G401 (cell line): ENCODE results near the gene SEMA3B. TPM values are rescaled to one million over a fixed set of nuclear protein-coding genes. Genes with fewer than 3 reads are reported as not detected.
"Not testable (repeated sequence)": the region's sequence is repeated elsewhere in the genome, so short reads cannot be mapped to it uniquely, and the experiment has no call there.

ENCODE experiments used
- DNase-seq: peaks from one replicate; pipeline ENCODE4 v3.0.0-alpha.2; 2015; ENCODE audit warnings: low spot score
- in situ Hi-C: cut with HindIII; loops from 2 replicates; pipeline ENCODE4 v1.10.0; 2016; ENCODE audit warnings: low sequenced_read_pairs, mixed read lengths
- total RNA-seq: library from RNA; depleted of rRNA; stranded (reverse); fragments of >200 nt; shearing (Covaris generic); gene quantifications from 2 replicates; pipeline ENCODE4 v1.2.3, GENCODE V29; 2014

Gene SEMA3B
- total RNA-seq, 1 experiment from 2014 or later = 68.1 TPM

GRCh38 chr3:50255251-50255615, 13.7 kb upstream of the SEMA3B start:
- peak; percentile 30 for DNase-seq
- in situ Hi-C loops = no loop called here

GRCh38 chr3:50256978-50257890, 11.7 kb upstream of the SEMA3B start:
- DNase-seq = peak; percentile 38

DNA sequence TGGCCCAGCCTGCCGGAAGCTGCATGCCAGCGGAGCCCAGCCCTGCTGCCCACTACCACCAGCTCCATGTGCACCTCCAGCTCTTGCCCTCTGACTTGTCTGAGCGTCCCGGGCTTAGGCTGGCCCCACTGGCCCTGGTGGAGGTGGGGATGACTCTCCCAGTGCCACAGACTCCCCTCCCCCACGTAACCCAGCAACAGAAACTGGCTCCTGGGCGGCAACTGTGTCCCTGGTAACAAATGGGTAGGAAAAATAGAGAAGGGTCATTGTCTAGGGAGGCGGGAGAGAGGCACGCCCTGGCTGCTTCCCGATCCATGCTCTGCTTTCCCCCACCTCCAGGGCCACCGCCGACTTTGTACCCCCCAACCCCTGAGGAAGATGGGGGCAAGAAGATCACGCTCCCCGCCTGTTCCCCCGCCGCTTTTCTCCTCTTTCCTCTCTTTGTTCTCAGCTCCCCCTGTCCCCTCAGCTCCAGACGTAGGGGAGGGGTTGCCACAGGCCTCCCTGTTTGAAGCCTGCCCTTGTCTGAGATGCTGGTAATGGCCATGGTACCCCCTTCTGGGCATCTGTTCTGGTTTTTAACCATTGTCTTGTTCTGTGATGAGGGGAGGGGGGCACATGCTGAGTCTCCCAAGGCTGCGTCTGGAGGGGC, 10.8 kb upstream of the SEMA3B start:
- in situ Hi-C loops = no loop called here
- no peak for DNase-seq

More at GRCh38 chr3:50256978-50257890, 11.7 kb upstream of the SEMA3B start:
- in situ Hi-C loops = no loop called here

DNA sequence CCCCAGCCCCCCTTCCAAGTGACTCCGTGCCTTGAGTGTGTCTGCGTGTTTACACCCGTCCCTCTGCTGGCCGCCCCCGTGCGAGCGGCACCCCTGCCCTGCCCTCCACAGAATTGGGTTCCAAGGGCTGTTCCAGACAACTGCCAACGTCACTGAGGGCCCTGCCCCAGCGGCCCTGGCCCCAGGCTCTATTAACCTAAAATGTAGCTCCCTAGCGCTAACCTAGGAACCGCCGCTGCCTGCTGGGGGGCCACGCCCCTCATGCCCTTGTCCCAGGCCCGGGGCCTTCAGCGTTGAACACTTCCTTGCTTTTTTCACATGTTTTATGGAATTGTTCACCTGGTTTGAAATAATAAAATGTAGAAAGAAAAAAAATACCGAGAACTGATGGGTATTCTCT, 10.0 kb upstream of the SEMA3B start:
- DNase-seq = no peak
- in situ Hi-C loops = no loop called here

DNA sequence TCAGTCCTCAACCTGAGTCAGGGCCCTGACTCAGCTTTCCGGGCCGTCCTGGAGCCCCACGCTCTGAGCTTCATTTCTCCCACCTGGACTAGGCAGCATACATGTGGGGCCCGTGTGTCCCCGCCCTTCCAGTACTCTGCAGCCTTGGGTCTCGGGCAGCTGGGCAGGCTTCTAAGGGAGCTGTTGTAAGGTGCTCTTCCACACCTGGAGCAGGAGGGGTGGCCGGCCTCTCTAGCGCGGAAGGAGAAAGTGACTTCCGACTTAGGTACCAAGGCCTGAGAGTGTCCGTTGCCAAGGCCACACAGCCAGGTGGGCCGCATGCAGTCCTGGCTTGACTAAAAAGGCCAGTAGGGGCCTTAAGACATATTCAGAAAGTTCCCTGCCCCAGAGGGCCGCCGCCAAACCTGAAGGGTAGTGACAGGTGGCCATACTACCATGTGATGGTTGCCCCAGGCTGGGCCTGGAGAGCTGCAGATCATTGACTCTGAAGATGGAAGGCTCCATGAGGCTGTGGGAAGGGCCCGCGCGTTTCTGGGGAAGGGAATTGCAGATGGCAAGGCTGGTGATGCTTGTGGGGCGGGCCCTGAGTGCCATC, 9.4 kb upstream of the SEMA3B start:
- in situ Hi-C loops = loop anchor here (10.0 kb wide), 1 partner anchor 95 kb away; the partner anchor contains the start of genes CYB561D2, NPRL2 and TMEM115
- no peak for DNase-seq

GRCh38 chr3:50260027-50260941, 8.7 kb upstream of the SEMA3B start:
- in situ Hi-C loops = loop anchor here (10.0 kb wide), 1 partner anchor 95 kb away; the partner anchor contains the start of genes CYB561D2, NPRL2 and TMEM115

GRCh38 chr3:50260942-50261441, 8.0 kb upstream of the SEMA3B start:
- in situ Hi-C loops = loop anchor here (10.0 kb wide), 1 partner anchor 94 kb away; the partner anchor contains the start of genes CYB561D2, NPRL2 and TMEM115
- DNase-seq = no peak

More at GRCh38 chr3:50260027-50260941, 8.7 kb upstream of the SEMA3B start:
- peak; percentile 90 for DNase-seq

- in situ Hi-C loops = loop anchor here (10.0 kb wide), 1 partner anchor 93 kb away; the partner anchor contains the start of genes CYB561D2, NPRL2 and TMEM115
- no peak for DNase-seq
Observed at GRCh38 chr3:50261505-50261904, 7.4 kb upstream of the SEMA3B start.

GRCh38 chr3:50262200-50262599, 6.7 kb upstream of the SEMA3B start:
- in situ Hi-C loops = loop anchor here (10.0 kb wide), 1 partner anchor 93 kb away; the partner anchor contains the start of genes CYB561D2, NPRL2 and TMEM115
- DNase-seq = not testable (repeated sequence)

GRCh38 chr3:50262778-50263177, 6.2 kb upstream of the SEMA3B start:
- in situ Hi-C loops = loop anchor here (10.0 kb wide), 1 partner anchor 92 kb away; the partner anchor contains the start of genes CYB561D2, NPRL2 and TMEM115
- no peak for DNase-seq

GRCh38 chr3:50263478-50264382, 5.2 kb upstream of the SEMA3B start:
- in situ Hi-C loops = loop anchor here (10.0 kb wide), 1 partner anchor 91 kb away; the partner anchor contains the start of genes CYB561D2, NPRL2 and TMEM115

GRCh38 chr3:50264383-50264963, 4.5 kb upstream of the SEMA3B start:
- DNase-seq = peak; percentile 77
- in situ Hi-C loops = loop anchor here (10.0 kb wide), 1 partner anchor 90 kb away; the partner anchor contains the start of genes CYB561D2, NPRL2 and TMEM115

More at GRCh38 chr3:50263478-50264382, 5.2 kb upstream of the SEMA3B start:
- no peak for DNase-seq

- DNase-seq = no peak
- in situ Hi-C loops = loop anchor here (10.0 kb wide), 1 partner anchor 90 kb away; the partner anchor contains the start of genes CYB561D2, NPRL2 and TMEM115
Observed at GRCh38 chr3:50264964-50265485, 3.9 kb upstream of the SEMA3B start.

DNA sequence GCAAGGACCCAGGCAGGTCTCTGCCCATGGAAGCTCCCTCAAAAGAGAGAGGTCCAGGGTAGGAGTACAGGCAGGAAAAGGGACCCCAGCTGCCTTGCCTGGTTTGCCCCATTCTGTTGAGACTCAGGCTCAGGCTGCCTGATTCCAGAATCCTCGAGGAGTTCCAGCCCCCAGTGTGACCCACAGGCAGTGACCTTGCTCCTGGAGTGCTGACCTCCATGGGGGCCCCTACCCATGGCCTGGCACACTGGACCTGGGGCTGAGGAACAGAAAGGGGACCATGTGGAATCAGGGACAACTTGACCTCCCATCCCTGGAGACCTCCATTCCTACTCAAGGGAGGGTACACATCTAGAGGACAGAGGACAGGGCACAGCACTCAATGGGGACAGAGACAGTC, 3.4 kb upstream of the SEMA3B start:
- in situ Hi-C loops = loop anchor here (10.0 kb wide), 1 partner anchor 89 kb away; the partner anchor contains the start of genes CYB561D2, NPRL2 and TMEM115
- DNase-seq = no peak

DNA sequence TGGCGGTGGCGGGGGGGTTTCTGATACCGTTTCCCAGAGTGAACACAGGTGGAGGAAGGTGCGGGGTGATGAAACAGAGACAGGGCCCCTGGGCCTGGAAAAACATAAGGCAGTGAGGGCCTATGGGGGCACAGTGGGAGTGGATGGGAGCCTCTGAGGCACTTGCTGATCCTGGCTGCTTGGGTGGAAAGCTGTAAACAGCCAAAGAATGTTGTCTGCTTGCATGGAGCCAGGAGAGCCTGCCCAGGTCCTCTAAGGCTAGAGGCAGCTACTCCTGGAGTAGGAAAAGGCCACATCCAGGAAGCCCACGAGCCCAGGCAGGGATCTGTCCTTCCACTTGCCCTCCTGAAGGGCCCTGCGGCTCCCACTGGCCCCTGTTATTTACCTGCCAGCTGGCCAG, 2.9 kb upstream of the SEMA3B start:
- in situ Hi-C loops = loop anchor here (10.0 kb wide), 1 partner anchor 89 kb away; the partner anchor contains the start of genes CYB561D2, NPRL2 and TMEM115
- no peak for DNase-seq

- no peak for DNase-seq
Observed at GRCh38 chr3:50266836-50267235, 2.1 kb upstream of the SEMA3B start.

More at GRCh38 chr3:50266836-50267235, 2.1 kb upstream of the SEMA3B start:
- in situ Hi-C loops = loop anchor here (10.0 kb wide), 1 partner anchor 88 kb away; the partner anchor contains the start of genes CYB561D2, NPRL2 and TMEM115
